HG03196 (cell line): ENCODE data around the gene F11R.
A peak's percentile ranks its signal among the peaks of the same experiment; 100 is the strongest.
"Not testable (repeated sequence)": the region's sequence is repeated elsewhere in the genome, so short reads cannot be mapped to it uniquely, and the experiment has no call there.

Experiments used
- ATAC-seq: cut with Tn5 transposase; IDR thresholded peaks from one replicate; pipeline ENCODE4 v1.9.1; 2021; ENCODE audit not compliant: unreplicated experiment

The F11R gene

DNA sequence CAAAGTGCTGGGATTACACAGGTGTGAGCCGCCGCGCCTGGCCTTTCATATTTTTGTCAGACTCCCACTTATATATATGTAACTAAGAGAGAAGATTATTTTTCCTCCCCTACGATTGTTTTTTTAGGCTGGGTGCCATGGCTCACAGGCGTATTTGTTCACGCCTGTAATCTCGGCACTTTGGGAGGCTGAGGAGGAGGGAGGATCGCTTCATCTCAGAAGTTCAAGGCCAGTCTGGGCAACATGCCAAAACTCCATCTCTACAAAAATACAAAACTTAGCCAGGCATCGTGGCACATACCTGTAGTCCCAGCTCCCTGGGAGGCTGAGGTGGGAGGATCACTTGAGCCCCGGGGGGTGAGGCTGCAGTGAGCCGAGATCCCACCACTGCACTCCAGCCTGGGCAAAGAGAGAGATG lies 42.4 kb downstream of the F11R start:
- ATAC-seq: no peak

DNA sequence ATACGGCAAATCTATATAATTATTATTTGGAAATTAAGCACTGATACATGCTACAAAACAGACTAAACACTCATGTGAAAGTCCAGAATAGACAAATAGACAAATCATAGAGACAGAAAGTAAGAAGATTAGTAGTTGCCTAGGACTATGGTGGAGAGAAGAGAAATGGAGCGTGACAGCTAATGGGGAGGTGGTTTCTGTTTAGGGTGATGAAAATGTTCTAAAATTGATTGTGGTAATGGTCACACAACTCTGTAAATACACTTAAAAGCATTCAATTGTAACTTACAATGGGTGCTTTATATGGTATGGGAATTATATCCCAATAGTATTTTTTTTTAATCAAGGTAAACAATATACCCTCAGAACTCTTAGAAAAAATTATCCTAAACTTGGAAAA lies 45.9 kb downstream of the F11R start:
- no peak for ATAC-seq

DNA sequence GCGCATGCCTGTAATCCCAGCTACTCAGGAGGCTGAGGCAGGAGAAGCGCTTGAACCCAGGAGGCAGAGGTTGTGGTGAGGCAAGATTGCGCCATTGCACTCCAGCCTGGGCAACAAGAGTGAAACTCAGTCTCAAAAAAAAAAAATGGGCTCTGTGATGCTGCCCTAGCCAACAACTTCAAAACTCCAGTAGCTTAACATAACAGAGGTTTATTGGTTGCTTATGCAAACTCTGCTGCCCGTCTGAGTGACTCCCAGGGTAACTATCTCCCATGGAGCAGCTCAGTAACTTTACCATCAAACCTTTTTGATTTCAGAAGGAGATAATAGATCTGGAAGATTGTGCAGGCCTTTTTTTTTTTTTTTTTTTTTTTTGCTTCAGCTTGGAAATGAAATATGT lies 47.5 kb downstream of the F11R start:
- ATAC-seq: no peak

DNA sequence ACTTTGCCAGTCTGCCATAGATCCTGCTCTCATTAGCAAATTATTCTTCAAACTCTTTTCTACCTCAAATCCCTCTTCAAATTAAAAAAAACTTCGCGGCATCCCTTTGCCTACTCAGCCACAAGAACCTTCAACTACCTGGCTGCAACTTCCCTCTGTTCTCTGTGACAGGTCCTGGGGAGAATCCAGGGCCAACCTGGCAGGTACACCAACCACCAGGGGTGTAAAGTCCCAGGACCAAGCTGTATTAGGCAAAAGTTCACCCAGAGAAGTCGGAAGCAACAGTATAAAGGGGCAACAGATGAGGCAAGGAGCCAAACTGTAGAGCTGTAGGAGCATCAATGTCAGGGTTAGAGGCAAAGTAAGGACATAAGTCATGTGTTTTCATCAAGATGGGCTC lies 48.0 kb downstream of the F11R start:
- no peak for ATAC-seq

DNA sequence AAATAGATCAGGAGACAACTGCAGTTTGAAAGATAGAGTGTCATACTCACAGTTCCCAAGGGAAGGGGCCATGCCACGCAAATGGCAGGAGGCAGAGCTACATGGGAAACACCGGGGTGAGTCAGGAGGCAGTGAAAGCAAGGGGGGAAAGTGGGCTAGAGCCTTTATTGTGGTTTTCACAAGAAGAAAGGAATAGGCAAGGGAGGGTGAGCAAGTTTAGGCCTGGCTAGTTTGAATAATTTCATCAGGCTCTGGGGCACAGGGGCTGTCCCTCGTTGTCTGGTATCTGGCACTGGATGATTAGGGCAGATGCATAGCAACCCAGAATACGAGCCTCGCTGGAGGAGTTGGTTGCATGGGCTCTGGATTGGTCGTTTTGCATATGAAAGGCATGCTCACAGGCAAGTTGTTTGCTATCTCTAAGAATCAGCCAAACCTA lies 49.3 kb downstream of the F11R start:
- ATAC-seq: peak; percentile 71

DNA sequence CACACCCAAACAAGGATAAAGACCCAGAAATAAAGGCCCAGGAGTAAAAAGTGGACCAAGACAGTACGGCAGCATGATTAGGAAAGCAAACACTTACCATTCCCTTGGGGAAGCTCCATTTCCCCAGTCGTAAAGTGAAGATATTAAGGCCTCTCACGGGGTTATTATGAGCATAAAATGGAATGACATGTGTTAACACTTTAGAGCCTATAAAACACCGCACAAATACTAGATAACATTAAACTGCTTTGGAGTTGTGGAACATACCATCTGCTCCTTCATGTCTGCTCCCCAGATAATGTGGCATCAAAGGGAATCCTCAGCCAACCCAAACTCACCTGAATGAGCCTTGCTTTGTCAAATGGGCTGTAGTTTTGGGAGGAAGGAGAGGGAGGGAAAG lies 57.4 kb downstream of the F11R start:
- no peak for ATAC-seq

DNA sequence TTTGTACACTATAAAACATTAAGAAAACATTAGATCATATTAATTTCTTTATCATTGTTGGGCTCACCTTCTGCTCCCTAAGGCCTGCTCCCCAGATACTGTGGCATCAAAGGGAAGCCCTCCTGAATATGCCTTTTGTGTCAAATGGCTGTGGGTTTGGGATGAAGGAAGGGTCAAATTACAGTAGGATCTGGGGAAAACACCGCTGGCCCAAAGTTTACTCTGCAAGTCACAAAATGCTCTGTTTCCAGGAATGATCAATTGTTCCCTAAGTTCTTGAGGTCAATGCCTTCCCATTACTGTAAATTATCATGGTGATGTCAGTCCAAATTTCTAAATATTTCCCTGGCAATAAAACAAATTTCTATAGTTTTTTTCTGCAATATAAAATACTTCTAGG lies 59.5 kb downstream of the F11R start:
- no peak for ATAC-seq

DNA sequence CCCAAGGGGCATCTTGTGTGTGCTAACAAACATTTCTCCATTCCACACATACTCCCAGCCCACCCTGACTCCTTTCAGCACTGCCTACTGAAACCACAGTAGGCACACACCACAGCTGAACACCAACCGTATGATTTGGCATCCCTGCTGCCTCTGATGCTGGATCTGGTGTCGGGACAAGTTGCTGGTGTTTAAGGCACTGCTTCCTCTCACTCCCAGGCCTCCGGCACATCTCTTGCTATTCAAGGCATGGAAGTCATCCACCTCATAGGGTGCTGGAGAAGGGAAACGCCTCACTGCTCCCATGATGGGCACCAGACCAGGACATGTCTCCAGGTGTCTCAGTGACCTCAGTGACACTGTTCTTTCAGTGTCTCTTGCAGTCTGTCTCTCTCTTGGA lies 64.0 kb downstream of the F11R start:
- no peak for ATAC-seq

DNA sequence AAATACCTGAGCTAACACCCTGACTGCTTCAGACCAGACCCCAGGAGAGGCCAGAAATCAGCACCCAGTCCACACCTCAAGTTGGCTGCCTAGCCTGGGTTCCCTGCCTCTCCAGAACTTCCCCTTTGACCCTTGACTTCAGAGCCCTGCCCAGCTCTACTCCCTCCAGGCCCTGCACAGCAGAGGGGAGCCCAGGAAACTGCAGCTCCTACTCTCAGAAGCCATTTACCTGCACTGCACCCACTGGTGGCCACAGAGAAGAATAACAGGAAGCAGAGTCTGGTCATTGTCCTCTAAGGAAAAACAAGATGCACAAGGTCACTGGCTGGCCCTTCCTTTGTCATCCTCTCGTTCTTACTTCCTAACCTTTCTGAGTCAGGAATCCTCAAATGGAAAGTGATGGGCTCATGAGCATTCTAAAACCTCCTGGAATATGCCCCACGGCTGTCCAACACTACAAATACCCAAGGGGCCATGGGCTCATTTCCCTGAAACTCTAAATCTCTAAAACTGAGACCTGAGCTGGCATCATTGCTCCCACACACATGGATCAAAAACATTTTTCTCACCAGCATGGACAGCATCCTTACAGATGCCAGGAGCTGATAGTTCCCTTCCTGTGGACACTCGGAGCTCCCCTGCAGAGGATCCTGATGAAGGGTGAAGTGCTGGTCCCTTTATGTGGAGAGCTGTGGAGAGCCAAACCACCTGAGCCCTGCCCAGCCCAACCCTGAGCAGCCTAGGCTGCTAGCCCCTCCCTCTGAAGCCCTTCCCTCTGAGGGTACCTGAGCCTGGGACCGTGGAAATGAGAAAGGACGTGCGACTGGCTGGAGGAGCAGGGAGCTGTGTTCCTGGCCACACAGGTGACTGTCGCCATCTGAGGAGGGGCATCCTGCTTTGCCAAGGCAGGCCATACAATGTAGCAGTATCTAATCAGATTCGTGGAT lies 66.5 kb downstream of the F11R start, which contains the start of gene ITLN2:
Gene ITLN2 (minus strand): TSS at position 652 of the 947 bp plus-strand sequence. CDS start 68 bp downstream, at position 584.
- no peak for ATAC-seq

DNA sequence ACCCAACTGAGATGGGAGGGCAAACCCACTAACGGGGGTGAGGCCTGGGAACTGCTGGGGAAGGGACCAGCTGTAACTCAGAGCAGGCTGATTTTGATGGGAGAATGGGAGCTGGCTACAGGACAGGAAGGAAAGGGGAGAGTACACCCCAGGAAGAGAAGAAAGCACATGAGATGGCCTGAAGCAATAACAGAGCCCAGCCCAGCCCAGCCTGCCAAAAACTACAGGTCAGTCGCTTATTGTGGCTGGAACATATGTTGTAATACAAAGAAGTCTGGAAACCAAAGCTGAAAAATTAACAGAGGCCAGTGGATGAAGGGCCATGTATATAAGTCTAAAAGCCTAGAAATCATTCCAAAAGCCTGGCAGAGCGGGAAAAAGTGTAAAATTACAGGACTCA lies 67.9 kb downstream of the F11R start:
- no peak for ATAC-seq

DNA sequence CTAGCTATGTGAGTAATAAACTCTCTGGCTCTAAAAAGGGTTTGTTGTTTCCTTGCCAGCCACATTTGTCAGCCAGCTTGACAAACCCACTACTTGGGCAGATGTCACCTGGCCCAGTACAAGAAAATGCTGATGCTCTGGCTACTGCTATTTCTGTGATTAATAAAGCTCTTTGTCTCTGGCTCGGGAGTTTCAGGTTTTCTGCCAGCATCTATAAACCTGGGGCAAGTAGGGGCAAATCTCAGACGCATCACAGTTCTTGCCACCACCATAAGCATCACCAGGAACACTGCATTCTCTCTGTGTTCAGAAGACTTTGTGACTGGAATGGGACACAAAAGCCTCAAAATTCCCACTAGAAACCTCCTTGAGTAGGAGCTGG lies 68.8 kb downstream of the F11R start:
- ATAC-seq: no peak

DNA sequence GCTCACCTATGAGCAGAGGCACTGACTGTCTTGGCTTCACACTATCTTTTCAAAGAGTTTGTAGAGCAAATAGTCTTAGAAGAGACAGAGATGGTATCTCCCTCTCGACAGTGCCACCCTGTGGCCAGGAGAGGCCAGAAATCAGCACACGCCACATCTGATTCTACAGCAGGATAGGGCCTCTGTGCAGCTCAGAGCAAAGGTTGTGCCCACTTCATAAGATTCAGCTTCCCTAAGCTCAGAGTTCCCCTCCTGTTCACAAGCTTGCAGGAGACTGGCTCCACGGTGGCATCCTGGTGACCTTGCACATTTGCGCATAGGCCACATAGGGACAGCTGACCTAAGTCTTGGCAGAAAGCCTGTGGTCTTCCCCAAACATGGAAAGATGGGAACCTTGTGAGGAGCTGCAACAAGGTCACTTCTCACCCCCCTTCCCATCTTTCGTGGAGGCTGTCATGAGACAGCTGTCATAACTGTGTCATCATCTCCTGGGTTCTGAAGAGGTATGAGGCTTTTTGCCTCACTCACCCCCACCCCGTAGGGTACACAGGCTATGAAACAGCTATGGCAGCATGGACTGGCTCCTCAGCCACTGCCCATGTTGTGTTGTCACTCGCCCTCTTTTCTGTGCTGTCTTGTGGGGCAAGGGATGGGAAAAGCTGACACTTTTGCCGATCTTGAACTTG lies 69.4 kb downstream of the F11R start:
- ATAC-seq: no peak

DNA sequence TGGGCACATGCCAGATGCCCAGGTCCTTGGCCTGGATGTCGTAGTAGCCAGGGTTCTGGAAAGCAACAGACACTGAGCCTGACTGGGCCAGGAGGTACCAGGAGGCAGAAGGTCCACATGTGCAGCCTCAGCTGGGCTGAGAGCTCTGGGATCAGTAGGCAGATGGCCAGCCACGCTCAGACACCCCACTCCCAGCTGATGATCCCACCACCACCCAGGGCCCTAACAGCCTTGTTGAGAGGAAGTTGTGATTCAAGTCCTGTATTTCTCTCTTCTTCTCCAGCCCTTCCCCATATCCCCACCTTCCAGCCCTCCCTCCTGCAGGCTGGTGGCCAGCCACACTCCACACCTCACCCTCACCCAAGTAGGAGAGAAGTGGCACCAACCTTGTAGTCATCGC lies 70.3 kb downstream of the F11R start:
- no peak for ATAC-seq

DNA sequence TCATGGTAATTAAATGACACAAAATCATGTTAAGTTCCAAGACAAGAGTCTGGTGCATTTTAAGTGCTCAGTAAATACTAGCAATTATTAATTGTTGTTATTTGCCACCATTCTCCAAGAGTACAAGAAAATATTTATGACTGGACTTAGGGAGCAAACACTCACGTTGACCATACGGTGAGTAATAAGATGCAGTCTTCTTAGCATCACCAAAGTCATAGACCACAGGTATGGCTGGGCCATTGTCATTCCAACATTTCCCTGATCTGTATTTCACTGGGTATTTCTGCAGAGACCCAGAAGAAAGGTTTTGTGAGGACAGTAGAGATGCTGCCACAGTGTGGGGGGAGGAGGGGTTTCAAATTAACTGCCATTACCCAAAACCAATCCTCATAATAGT lies 71.1 kb downstream of the F11R start:
- ATAC-seq: no peak

DNA sequence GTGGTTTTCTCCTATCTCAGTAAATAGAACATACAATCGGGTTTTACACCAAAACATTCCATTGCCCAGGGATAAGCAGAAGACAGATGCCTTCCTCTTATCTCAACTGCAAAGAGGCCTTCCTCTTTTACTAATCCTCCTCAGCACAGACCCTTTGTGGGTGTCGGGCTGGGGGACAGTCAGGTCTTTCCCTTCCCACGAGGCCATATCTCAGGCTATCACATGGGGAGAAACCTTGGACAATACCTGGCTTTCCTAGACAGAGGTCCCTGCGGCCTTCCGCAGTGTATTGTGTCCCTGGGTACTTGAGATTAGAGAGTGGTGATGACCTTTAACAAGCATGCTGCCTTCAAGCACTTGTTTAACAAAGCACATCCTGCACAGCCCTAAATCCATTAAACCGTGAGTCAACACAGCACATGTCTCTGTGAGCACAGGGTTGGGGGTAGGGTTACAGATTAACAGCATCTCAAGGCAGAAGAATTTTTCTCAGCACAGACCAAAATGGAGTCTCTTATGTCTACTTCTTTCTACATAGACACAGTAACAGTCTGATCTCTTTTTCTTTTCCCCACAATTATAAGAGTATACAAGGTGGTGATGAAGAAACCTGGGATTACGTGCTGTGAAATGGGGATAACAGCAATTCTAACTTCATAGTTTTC lies 71.6 kb downstream of the F11R start:
- ATAC-seq: not testable (repeated sequence)

DNA sequence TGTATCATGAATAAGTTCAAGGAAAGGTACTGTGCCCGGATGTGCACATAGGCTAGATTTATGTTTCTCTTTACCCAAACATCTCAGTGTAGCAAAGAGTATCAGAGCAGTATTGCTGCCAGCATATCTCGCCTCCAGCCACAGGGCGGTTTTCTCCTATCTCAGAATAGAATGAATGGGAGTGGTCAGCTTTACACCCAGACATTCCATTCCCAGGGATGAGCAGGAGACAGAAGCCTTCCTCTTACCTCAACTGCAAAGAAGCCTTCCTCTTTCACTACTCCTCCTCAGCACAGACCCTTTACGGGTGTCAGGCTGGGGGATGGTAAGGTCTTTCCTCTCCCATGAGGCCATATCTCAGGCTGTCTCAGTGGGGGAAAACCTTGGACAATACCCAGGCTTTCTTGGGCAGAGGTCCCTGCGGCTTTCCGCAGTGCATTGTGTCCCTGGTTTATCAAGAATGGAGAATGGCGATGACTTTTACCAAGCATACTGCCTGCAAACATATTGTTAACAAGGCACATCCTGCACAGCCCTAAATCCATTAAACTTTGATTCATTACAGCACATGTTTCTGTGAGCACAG lies 73.7 kb downstream of the F11R start:
- not testable (repeated sequence) for ATAC-seq

DNA sequence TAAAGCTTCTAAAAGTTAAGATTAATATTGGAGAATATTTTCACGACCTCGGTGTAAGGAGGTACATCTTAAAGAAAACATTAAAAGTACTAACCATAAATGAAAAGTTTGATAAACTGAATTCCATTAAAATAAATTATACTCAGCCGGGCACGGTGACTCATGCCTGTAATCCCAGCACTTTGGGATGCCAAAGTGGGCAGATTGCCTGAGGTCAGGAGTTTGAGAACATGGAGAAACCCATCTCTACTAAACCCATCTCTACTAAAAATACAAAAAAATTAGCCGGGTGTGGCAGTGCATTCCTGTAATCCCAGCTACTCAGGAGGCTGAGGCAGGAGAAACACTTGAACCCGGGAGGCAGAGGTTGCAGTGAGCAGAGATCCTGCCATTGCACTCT lies 75.1 kb downstream of the F11R start:
- not testable (repeated sequence) for ATAC-seq
